Neural progenitor cell (in vitro differentiated cells): ENCODE results near the gene SLC7A6OS. TPM values are rescaled to one million over a fixed set of nuclear protein-coding genes. Genes with fewer than 3 reads are reported as not detected.
A peak's percentile ranks its signal among the peaks of the same experiment; 100 is the strongest.

Experiments used
- DNase-seq: peaks from one replicate; pipeline ENCODE4 v3.0.0-alpha.2; 2016; ENCODE audit warnings: low spot score
- H2AFZ ChIP-seq: fragments of 200-600 bp; sonication (generic); replicated peaks from 2 replicates; pipeline ENCODE4 v1.6.1; 2016; ENCODE audit warnings: antibody characterized with exemption
- H3F3A ChIP-seq: fragments of 200-600 bp; sonication (generic); 2 replicates; pipeline ENCODE4 v1.6.1; 2016; ENCODE audit warnings: antibody characterized with exemption, low read depth
- H3K27ac ChIP-seq: fragments of 200-600 bp; sonication (generic); 2 replicates; pipeline ENCODE4 v1.5.1; 2016; ENCODE audit warnings: mild to moderate bottlenecking
- H3K27me3 ChIP-seq: fragments of 200-600 bp; sonication (generic); 2 replicates; pipeline ENCODE4 v1.6.1; 2016; ENCODE audit warnings: mild to moderate bottlenecking, moderate library complexity
- H3K36me3 ChIP-seq: fragments of 200-600 bp; sonication (generic); 2 replicates; pipeline ENCODE4 v1.5.1; 2016
- H3K4me1 ChIP-seq: fragments of 200-600 bp; sonication (generic); 2 replicates; pipeline ENCODE4 v1.6.1; 2016; ENCODE audit warnings: mixed run types
- H3K4me2 ChIP-seq: fragments of 200-600 bp; sonication (generic); 2 replicates; pipeline ENCODE4 v1.6.1; 2016
- H3K4me3 ChIP-seq: fragments of 200-600 bp; sonication (generic); 2 replicates; pipeline ENCODE4 v1.5.1; 2016
- H3K79me2 ChIP-seq: fragments of 200-600 bp; sonication (generic); 2 replicates; pipeline ENCODE4 v1.6.1; 2016; ENCODE audit warnings: low read depth
- H3K9ac ChIP-seq: fragments of 200-600 bp; sonication (generic); 2 replicates; pipeline ENCODE4 v1.6.1; 2016
- H3K9me3 ChIP-seq: fragments of 200-600 bp; sonication (generic); 2 replicates; pipeline ENCODE4 v1.5.1; 2016; ENCODE audit warnings: low read depth
- H4K20me1 ChIP-seq: fragments of 200-600 bp; sonication (generic); 2 replicates; pipeline ENCODE4 v1.6.1; 2016; ENCODE audit warnings: low read depth
- H3K27ac Mint-ChIP-seq: 3 replicates; pipeline ENCODE4 v1.8.0; 2021; ENCODE audit warnings: mixed read lengths
- H3K27me3 Mint-ChIP-seq: 2 replicates; pipeline ENCODE4 v1.8.0; 2022; ENCODE audit warnings: low read depth, mild to moderate bottlenecking, inconsistent platforms, moderate library complexity, mixed read lengths; ENCODE audit not compliant: insufficient read depth
- H3K36me3 Mint-ChIP-seq: 3 replicates; pipeline ENCODE4 v1.8.0; 2021; ENCODE audit warnings: mixed read lengths
- H3K4me1 Mint-ChIP-seq: 3 replicates; pipeline ENCODE4 v1.8.0; 2021; ENCODE audit warnings: mixed read lengths
- H3K4me3 Mint-ChIP-seq: 3 replicates; pipeline ENCODE4 v1.8.0; 2021; ENCODE audit warnings: mild to moderate bottlenecking, moderate library complexity, mixed read lengths
- H3K9me3 Mint-ChIP-seq: 3 replicates; pipeline ENCODE4 v1.8.0; 2020; ENCODE audit warnings: mixed read lengths
- EZH2 ChIP-seq: fragments of 200-600 bp; sonication (generic); IDR thresholded peaks from 2 replicates; pipeline ENCODE4 v1.6.1; 2017; ENCODE audit warnings: antibody characterized with exemption, mild to moderate bottlenecking, moderate library complexity
- EZH2phosphoT487 ChIP-seq: fragments of 200-600 bp; sonication (generic); IDR thresholded peaks from 2 replicates; pipeline ENCODE4 v1.6.1; 2017; ENCODE audit warnings: antibody characterized with exemption
- total RNA-seq: library from RNA; depleted of rRNA; stranded (reverse); fragments of >200 nt; gene quantifications from 2 replicates; pipeline ENCODE4 v1.2.3, GENCODE V29; 2015; ENCODE audit warnings: low replicate concordance
- TF ChIP-seq, protein P1 (sequence below): fragments of 200-600 bp; sonication (generic); IDR thresholded peaks from 2 replicates; pipeline ENCODE4 v1.5.1; 2017; ENCODE audit warnings: antibody characterized with exemption, mild to moderate bottlenecking

Gene SLC7A6OS
- total RNA-seq, 1 donor from 2014 or later = 18.7 TPM

DNA sequence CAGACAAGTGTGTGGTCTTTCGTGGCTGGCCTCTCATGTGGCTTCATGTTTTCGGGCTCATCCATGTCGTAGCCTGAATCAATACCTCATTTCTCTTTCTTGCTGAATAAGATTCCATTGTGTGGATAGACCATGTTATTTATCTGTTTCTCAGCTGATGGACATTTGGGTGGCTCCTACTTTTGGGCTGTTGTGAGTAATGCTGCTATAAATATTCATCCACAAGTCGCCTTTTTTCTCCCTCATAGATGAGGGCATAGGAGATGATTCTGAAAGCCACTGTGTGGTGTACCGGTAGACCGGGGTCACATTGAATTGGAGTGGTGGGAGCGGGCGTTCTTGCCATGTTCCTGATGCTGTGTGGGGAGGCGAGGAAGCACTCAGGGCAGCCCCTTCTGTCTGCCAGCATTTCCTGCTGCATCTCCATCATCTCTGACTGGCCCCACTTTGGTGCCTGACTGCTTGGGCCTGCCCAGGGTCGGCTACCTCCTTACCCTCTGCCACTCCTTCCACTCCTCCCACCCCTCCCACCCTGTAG is 40.1 kb upstream of the SLC7A6OS start:
- no peaks in the 10 kb centered on the region for H3K79me2 ChIP-seq
- H3K4me3 ChIP-seq = no peak overlapping the region
- H4K20me1 ChIP-seq = no peaks in the 10 kb centered on the region
- no peak for DNase-seq
- no peaks in the 10 kb centered on the region for H3K27me3 ChIP-seq
- no peaks in the 10 kb centered on the region for H3K36me3 ChIP-seq
- no peaks in the 10 kb centered on the region for H3F3A ChIP-seq
- H3K9me3 Mint-ChIP-seq = no peaks in the 10 kb centered on the region
- no peaks in the 10 kb centered on the region for H3K9me3 ChIP-seq
- no peak overlapping the region for H3K27ac Mint-ChIP-seq
- no peak overlapping the region for H3K4me2 ChIP-seq
- TF ChIP-seq, protein P1, sequence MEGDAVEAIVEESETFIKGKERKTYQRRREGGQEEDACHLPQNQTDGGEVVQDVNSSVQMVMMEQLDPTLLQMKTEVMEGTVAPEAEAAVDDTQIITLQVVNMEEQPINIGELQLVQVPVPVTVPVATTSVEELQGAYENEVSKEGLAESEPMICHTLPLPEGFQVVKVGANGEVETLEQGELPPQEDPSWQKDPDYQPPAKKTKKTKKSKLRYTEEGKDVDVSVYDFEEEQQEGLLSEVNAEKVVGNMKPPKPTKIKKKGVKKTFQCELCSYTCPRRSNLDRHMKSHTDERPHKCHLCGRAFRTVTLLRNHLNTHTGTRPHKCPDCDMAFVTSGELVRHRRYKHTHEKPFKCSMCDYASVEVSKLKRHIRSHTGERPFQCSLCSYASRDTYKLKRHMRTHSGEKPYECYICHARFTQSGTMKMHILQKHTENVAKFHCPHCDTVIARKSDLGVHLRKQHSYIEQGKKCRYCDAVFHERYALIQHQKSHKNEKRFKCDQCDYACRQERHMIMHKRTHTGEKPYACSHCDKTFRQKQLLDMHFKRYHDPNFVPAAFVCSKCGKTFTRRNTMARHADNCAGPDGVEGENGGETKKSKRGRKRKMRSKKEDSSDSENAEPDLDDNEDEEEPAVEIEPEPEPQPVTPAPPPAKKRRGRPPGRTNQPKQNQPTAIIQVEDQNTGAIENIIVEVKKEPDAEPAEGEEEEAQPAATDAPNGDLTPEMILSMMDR = no peak
- H3K4me1 ChIP-seq = no peaks in the 10 kb centered on the region
- H3K27me3 Mint-ChIP-seq = peaks cover 4% of the 10 kb centered on the region
- H3K4me3 Mint-ChIP-seq = no peak overlapping the region
- H2AFZ ChIP-seq = no peak overlapping the region
- H3K27ac ChIP-seq = no peak overlapping the region
- H3K36me3 Mint-ChIP-seq = peaks cover 22% of the 10 kb centered on the region
- peaks cover 18% of the 10 kb centered on the region for H3K4me1 Mint-ChIP-seq
- no peak overlapping the region for H3K9ac ChIP-seq

DNA sequence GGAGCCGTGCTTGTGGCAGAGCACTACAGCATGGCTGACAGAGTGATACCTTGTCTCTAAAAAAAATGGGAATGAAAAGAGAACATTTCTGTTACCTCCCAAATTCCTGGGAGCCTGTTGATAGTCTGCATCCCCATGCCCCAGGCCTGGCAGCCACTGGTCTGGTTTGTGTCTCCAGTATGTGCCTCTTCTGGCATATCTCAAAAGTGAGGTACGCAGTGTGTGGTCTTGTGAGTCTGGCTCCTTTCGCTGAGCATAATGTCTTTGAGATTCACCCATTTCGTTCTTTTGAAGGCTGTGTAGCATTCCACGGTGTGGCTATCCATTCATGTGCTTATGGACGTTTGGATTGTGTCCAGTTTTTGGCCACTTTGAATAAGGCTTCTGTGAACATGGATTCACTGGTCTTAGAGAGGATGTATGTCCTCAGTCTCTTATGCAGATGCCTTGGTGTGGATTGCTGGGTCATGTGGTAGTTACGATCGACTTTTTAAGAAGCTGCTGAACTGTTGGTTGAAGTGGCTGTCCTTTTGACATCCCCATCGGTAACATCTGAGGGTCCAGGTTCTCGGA is 39.2 kb upstream of the SLC7A6OS start:
- H3F3A ChIP-seq = no peaks in the 10 kb centered on the region
- no peak overlapping the region for H3K4me3 ChIP-seq
- H3K4me2 ChIP-seq = no peak overlapping the region
- Mint-ChIP-seq H3K4me3 (no peak overlapping the region), H3K4me1 (peaks cover 18% of the 10 kb centered on the region), H3K9me3 (no peaks in the 10 kb centered on the region), H3K36me3 (peaks cover 23% of the 10 kb centered on the region), H3K27ac (no peak overlapping the region), H3K27me3 (peaks cover 3% of the 10 kb centered on the region)
- no peaks in the 10 kb centered on the region for H3K9me3 ChIP-seq
- no peaks in the 10 kb centered on the region for H3K27me3 ChIP-seq
- no peak overlapping the region for H3K9ac ChIP-seq
- H3K36me3 ChIP-seq = no peaks in the 10 kb centered on the region
- TF ChIP-seq EZH2phosphoT487 (no peak), EZH2 (no peak)
- TF ChIP-seq, protein P1 = no peak
- no peak for DNase-seq
- H3K79me2 ChIP-seq = no peaks in the 10 kb centered on the region
- no peaks in the 10 kb centered on the region for H4K20me1 ChIP-seq
- no peaks in the 10 kb centered on the region for H3K4me1 ChIP-seq
- H2AFZ ChIP-seq = no peak overlapping the region
- no peak overlapping the region for H3K27ac ChIP-seq

DNA sequence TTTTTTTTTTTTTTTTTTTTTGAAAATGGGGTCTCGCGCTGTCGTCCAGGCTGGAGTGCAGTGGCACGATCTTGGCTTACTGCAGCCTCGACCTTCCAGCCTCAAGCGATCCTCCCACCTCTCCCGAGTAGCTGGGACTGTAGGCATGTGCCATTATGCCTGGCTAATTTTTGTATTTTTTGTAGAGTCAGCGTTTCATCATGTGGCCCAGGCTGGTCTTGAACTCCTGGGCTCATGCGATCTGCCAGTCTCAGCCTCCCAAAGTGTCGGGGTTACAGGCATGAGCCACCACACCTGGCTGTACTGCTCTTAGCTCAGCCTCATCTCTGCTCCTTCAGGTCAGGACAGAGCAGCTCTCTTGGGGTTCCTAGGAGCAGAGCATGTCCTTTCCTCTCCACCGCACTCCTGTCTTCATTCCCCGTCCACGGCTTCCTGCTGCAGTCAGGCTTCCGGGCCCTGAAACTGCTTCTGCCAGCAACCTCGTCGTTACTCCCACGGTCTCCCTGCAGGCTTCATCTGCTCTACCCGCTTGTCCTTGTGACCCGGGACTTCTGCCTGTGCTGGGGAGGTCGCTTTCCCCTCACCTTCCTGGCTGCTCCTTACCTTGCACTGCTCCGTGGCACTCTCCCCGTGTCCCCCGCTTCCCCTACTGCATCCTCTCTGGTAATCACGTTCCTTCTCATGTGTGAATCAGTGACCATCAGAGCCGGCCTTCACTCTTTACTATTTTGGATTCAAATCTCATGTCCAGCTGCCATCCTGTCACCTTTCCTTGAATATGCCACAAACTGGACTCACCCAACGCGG is 38.1 kb upstream of the SLC7A6OS start:
- H3F3A ChIP-seq = no peaks in the 10 kb centered on the region
- no peaks in the 10 kb centered on the region for H3K36me3 ChIP-seq
- H3K9me3 ChIP-seq = no peaks in the 10 kb centered on the region
- no peaks in the 10 kb centered on the region for H3K27me3 ChIP-seq
- no peaks in the 10 kb centered on the region for H4K20me1 ChIP-seq
- no peak overlapping the region for H3K27ac ChIP-seq
- H3K4me2 ChIP-seq = no peak overlapping the region
- no peak overlapping the region for H3K4me3 ChIP-seq
- H3K9ac ChIP-seq = no peak overlapping the region
- TF ChIP-seq, protein P1 = no peak
- TF ChIP-seq EZH2phosphoT487 (no peak), EZH2 (no peak)
- DNase-seq = no peak
- Mint-ChIP-seq H3K27ac (peak overlapping the region; percentile 27), H3K36me3 (peaks cover 28% of the 10 kb centered on the region), H3K27me3 (peaks cover 3% of the 10 kb centered on the region), H3K4me1 (peaks cover 18% of the 10 kb centered on the region), H3K9me3 (no peaks in the 10 kb centered on the region), H3K4me3 (no peak overlapping the region)
- no peak overlapping the region for H2AFZ ChIP-seq
- no peaks in the 10 kb centered on the region for H3K4me1 ChIP-seq
- H3K79me2 ChIP-seq = no peaks in the 10 kb centered on the region
